K562 (cell line): ENCODE measurements around the gene NRTN. TPM values are rescaled to one million over a fixed set of nuclear protein-coding genes. Genes with fewer than 3 reads are reported as not detected.

ENCODE experiments used
- ATAC-seq: fragments of 200-7000 bp; cut with Tn5 transposase; 3 replicates; pipeline ENCODE4 v1.9.1; 2020; ENCODE audit warnings: moderate library complexity
- BruUV-seq: library from RNA; stranded (reverse); fragments of 400-500 nt; replicated peaks from 2 replicates; lab custom pipeline; 2021; lab: Mats Ljungman, UMichigan
- CTCF ChIA-PET: fragments of 300-600 bp; formaldehyde crosslinking; extraction: SDS; loops from one replicate; lab custom pipeline; 2021; ENCODE audit warnings: low intra/inter-chr PET ratio; lab: Yijun Ruan, JAX
- POLR2A ChIA-PET: fragments of 300-600, 350-650 bp; sonication (Branson Sonifier 250); formaldehyde crosslinking; extraction: SDS; loops from one replicate; lab custom pipeline; 2021; ENCODE audit warnings: antibody characterized with exemption, inconsistent platforms; lab: Yijun Ruan, JAX
- DNase-seq, 4 experiments: peaks; one replicate each; pipeline versions ENCODE4 v3.0.0 to v3.0.0-alpha.2; 2011 to 2018; ENCODE audit warnings: low spot score in 3 of 4, mixed read lengths in 3 of 4; ENCODE audit errors: extremely low read depth in 1 of 4
- FAIRE-seq: peaks from 2 replicates; lab custom pipeline; 2011; peaks lifted over from hg19 to GRCh38; lab: Jason Lieb, UNC
- H2AFZ ChIP-seq: 2 replicates; pipeline ENCODE4 v1.6.0; 2011; ENCODE audit warnings: low read depth, low read length, control low read depth, inconsistent platforms
- H3K27ac ChIP-seq: fragments of 200-600 bp; 3 replicates; pipeline ENCODE4 v1.8.0; 2011; ENCODE audit warnings: low read depth, mild to moderate bottlenecking, control low read depth, inconsistent platforms, low read length, moderate library complexity, mixed read lengths; ENCODE audit errors: extremely low read depth
- H3K27me3 ChIP-seq, 2 experiments: fragments of 300-600 bp in 1 of 2; 2 replicates in 1 of 2; 3 replicates in 1 of 2; pipeline versions ENCODE4 v1.6.0 to v1.8.0; 2011; ENCODE audit warnings: inconsistent platforms in 2 of 2, low read length in 2 of 2, mild to moderate bottlenecking in 1 of 2, mixed read lengths in 1 of 2, moderate library complexity in 1 of 2; ENCODE audit not compliant: control insufficient read depth in 2 of 2, insufficient read depth in 2 of 2
- H3K36me3 ChIP-seq: fragments of 300-600 bp; 3 replicates; pipeline ENCODE4 v1.8.0; 2011; ENCODE audit warnings: mild to moderate bottlenecking, low read length, inconsistent platforms; ENCODE audit not compliant: control insufficient read depth, insufficient read depth
- H3K4me1 ChIP-seq, 2 experiments: fragments of 200-600 bp in 1 of 2; replicated peaks in 1 of 2; 2 replicates in 1 of 2; 3 replicates in 1 of 2; pipeline versions ENCODE4 v1.5.1 to v1.8.0; 2011; ENCODE audit warnings: inconsistent platforms in 2 of 2, low read length in 2 of 2, mild to moderate bottlenecking in 1 of 2, mixed read lengths in 1 of 2, moderate library complexity in 1 of 2; ENCODE audit not compliant: control insufficient read depth in 2 of 2, insufficient read depth in 2 of 2
- H3K4me2 ChIP-seq: 2 replicates; pipeline ENCODE4 v1.6.1; 2011; ENCODE audit warnings: low read length, control low read depth, inconsistent platforms, mixed read lengths; ENCODE audit not compliant: insufficient read depth
- H3K4me3 ChIP-seq: fragments of 200-600 bp; sonication (generic), shearing (Covaris generic); 2 replicates; pipeline ENCODE4 v1.5.1; 2016; ENCODE audit warnings: control low read depth, inconsistent platforms
- H3K79me2 ChIP-seq: fragments of 200-600 bp; 3 replicates; pipeline ENCODE4 v1.8.0; 2011; ENCODE audit warnings: low read length, inconsistent platforms; ENCODE audit not compliant: control insufficient read depth, insufficient read depth
- H3K9ac ChIP-seq, 2 experiments: 2 replicates each; pipeline versions ENCODE4 v1.6.0 to v1.6.1; 2011; ENCODE audit warnings: low read depth in 2 of 2, low read length in 2 of 2, control low read depth in 1 of 2, inconsistent platforms in 1 of 2, mild to moderate bottlenecking in 1 of 2, mixed read lengths in 1 of 2; ENCODE audit not compliant: insufficient read depth in 1 of 2
- H3K9me1 ChIP-seq: one replicate; pipeline ENCODE4 v1.6.0; 2011; ENCODE audit warnings: inconsistent platforms, mild to moderate bottlenecking, low read length, moderate library complexity; ENCODE audit not compliant: control insufficient read depth, insufficient read depth
- H3K9me3 ChIP-seq: replicated peaks from 2 replicates; pipeline ENCODE4 v1.5.1; 2011; ENCODE audit warnings: low read depth, low read length, inconsistent platforms; ENCODE audit not compliant: control insufficient read depth, insufficient read depth
- H4K20me1 ChIP-seq: replicated peaks from 2 replicates; pipeline ENCODE4 v1.6.1; 2011; ENCODE audit warnings: low read length, inconsistent platforms, mixed read lengths; ENCODE audit not compliant: control insufficient read depth, insufficient read depth
- C11orf30 ChIP-seq: fragments of 450-650 bp; IDR thresholded peaks from 2 replicates; pipeline ENCODE4 v1.6.1; 2016; ENCODE audit warnings: low read depth, mild to moderate bottlenecking
- CHD1 ChIP-seq: fragments of 200-600 bp; sonication (generic); IDR thresholded peaks from one replicate; pipeline ENCODE4 v1.6.1; 2012; ENCODE audit warnings: mild to moderate bottlenecking, moderate library complexity, low read length, inconsistent platforms
- E4F1 ChIP-seq: fragments of 250-450 bp; sonication (Bioruptor Pico); IDR thresholded peaks from 2 replicates; pipeline ENCODE4 v1.5.0; 2021; ENCODE audit warnings: mild to moderate bottlenecking, borderline replicate concordance
- GATA2 ChIP-seq: sonication (generic); formaldehyde crosslinking; IDR thresholded peaks from 2 replicates; pipeline ENCODE4 v1.4.0; 2020; ENCODE audit warnings: mild to moderate bottlenecking, missing genetic modification reagents
- HMG20A ChIP-seq: fragments of 450-650 bp; formaldehyde crosslinking; conservative IDR thresholded peaks from 2 replicates; pipeline ENCODE4 v1.4.0; 2020; ENCODE audit warnings: mild to moderate bottlenecking, mixed read lengths
- RAD51 ChIP-seq: fragments of 450-650 bp; IDR thresholded peaks from 2 replicates; pipeline ENCODE4 v1.7.1; 2016; ENCODE audit warnings: low read depth, mild to moderate bottlenecking, borderline replicate concordance
- RBM15 ChIP-seq: fragments of 200-400 bp; formaldehyde crosslinking; IDR thresholded peaks from 2 replicates; pipeline ENCODE4 v1.6.1; 2018; ENCODE audit warnings: mild to moderate bottlenecking, low read length, moderate library complexity; ENCODE audit not compliant: insufficient read depth
- ZBTB12 ChIP-seq: fragments of 250-450 bp; sonication (Bioruptor Pico); IDR thresholded peaks from 2 replicates; pipeline ENCODE4 v1.4.0; 2020
- ZNF263 ChIP-seq: sonication (generic); formaldehyde crosslinking; IDR thresholded peaks from 2 replicates; pipeline ENCODE4 v1.8.0; 2022; ENCODE audit warnings: mild to moderate bottlenecking, missing genetic modification reagents, borderline replicate concordance
- ZNF740 ChIP-seq, 3 experiments: fragments of 200-800 bp in 1 of 3; sonication (Bioruptor generic) in 1 of 3; sonication (generic) in 1 of 3; formaldehyde crosslinking in 1 of 3; IDR thresholded peaks; 2 replicates each; pipeline versions ENCODE4 v1.6.1 to v1.8.0; 2016 to 2022; ENCODE audit warnings: mild to moderate bottlenecking in 2 of 3, missing compliant biosample characterization in 2 of 3, missing genetic modification characterization in 2 of 3, missing genetic modification reagents in 1 of 3
- ZNF778 ChIP-seq: fragments of 450-650 bp; formaldehyde crosslinking; IDR thresholded peaks from 2 replicates; pipeline ENCODE4 v1.4.0; 2020; ENCODE audit warnings: mild to moderate bottlenecking, moderate library complexity
- WGBS: fragments of 100-300 bp; shearing (Covaris generic); methylation state at CpG from one replicate; pipeline ENCODE4 v1.1.6; 2016; ENCODE audit warnings: low coverage, mixed read lengths; ENCODE audit not compliant: insufficient coverage; ENCODE audit errors: missing lambda C conversion rate; 5-methylcytosine and 5-hydroxymethylcytosine counted together
- in situ Hi-C: fragments of 300-500 bp; cut with MboI; formaldehyde crosslinking; loops from 4 replicates; pipeline ENCODE4 v1.15.0; 2018; ENCODE audit warnings: inconsistent platforms, mixed read lengths
- intact Hi-C: fragments of 100-400 bp; cut with micrococcal nuclease; formaldehyde crosslinking; loops from 2 replicates; pipeline ENCODE4 v1.14.2; 2022
- polyA plus RNA-seq, 8 experiments: library from polyadenylated mRNA; depleted of rRNA in 4 of 8; stranded (reverse) in 5 of 8; unstranded in 3 of 8; fragments of >200 nt; fragmentation: Nextera tagmentation in 2 of 8; fragmentation: Illumina TruSeq in 1 of 8; extraction: Ambion mirVana in 2 of 8; extraction: Trizol in 1 of 8; gene quantifications; 2 replicates each; pipeline versions ENCODE4 v1.2.1 to v1.2.3, GENCODE V29; 2011 to 2014; ENCODE audit warnings: inconsistent platforms in 1 of 8, missing spikeins in 1 of 8
- total RNA-seq, 7 experiments: library from RNA; depleted of rRNA in 6 of 7; stranded (reverse); fragments of >200 nt in 6 of 7; fragmentation: Illumina TruSeq in 2 of 7; extraction: Trizol in 2 of 7; gene quantifications; 2 replicates each; pipeline versions ENCODE4 v1.2.1 to v1.2.3, GENCODE V29; 2011 to 2021; ENCODE audit warnings: low replicate concordance in 1 of 7

Gene NRTN
- total and polyA plus RNA-seq, 9 of the 15 experiments (the other 6 are each of a cell fraction or from before 2014, with no cell fraction given), result 0.62 to 8.1 (median 1.6) TPM; not detected in 2

- ChIA-PET CTCF (interaction anchor here (0.6 to 3.3 kb wide), 2 partner anchors 20 to 31 kb away, joined by 4 to 20 read pairs; partner anchors contain the start of gene NRTN), POLR2A (interaction anchor here (0.6 kb wide), 1 partner anchor 38 kb away, joined by 3 read pairs; no protein-coding TSS in a partner anchor)
- Histone ChIP-seq H2AFZ (no peak overlapping the region), H3K4me1 (peaks cover 6 to 64% of the 10 kb centered on the region in 2 experiments; a peak in 4 of 5 replicates), H3K79me2 (peaks cover 4% of the 10 kb centered on the region; the same call in 1 of the 3 replicates), H3K9ac (peak overlapping the region in 1 of 2 experiments; percentile 10; a peak in 1 of 4 replicates), H3K36me3 (no peaks in the 10 kb centered on the region)
- BruUV-seq, result no TSS peak
- FAIRE-seq, result no peak
- TF ChIP-seq C11orf30, result no peak
- TF ChIP-seq HMG20A, result no peak
- TF ChIP-seq E4F1, result no peak
- no peak for TF ChIP-seq ZBTB12 (CRISPR knock-in tag)
- TF ChIP-seq ZNF740 (CRISPR knock-in tag; IDR thresholded peaks at IDR 0.05), result no peak
- TF ChIP-seq ZNF740 (tag; IDR thresholded peaks at IDR 0.05), result no peak
- no peak for TF ChIP-seq RAD51
- no peak for TF ChIP-seq ZNF263 (CRISPR knock-in tag)
- TF ChIP-seq GATA2, result no peak
- TF ChIP-seq CHD1, result no peak
- TF ChIP-seq ZNF778 (CRISPR knock-in tag), result no peak
- TF ChIP-seq RBM15, result no peak
- TF ChIP-seq, all 486 proteins: peak for 0
- H4K20me1 ChIP-seq, result no peaks in the 10 kb centered on the region; the same call in 1 of the 2 replicates
- in situ Hi-C loops (no loop called here), intact Hi-C loops (no loop called here)
- peaks cover 3% of the 10 kb centered on the region for H3K9me1 ChIP-seq
- DNase-seq, result no peak
- H3K4me3 ChIP-seq, result no peak overlapping the region
- no peaks in the 10 kb centered on the region for H3K27me3 ChIP-seq
- H3K4me2 ChIP-seq, result no peak overlapping the region
- no peak for ATAC-seq
- no peak overlapping the region for H3K27ac ChIP-seq
- H3K9me3 ChIP-seq, result no peaks in the 10 kb centered on the region
- WGBS, result 57% methylated on average over 6 of the region's 10 CpGs
Observed at GRCh38 chr19:5824751-5825150, 19.9 kb downstream of the NRTN start.
